ENCODE data around the gene ITGA7. TPM values are rescaled to one million over a fixed set of nuclear protein-coding genes. Genes with fewer than 3 reads are reported as not detected.

Gene ITGA7
- total RNA-seq, 1 experiment from 2014 or later, result 96.2 TPM

GRCh38 chr12:55642267-55642666 lies 65.4 kb downstream of the ITGA7 start:
- ChIA-PET CTCF (no interaction called here), POLR2A (no interaction called here)
- DNase-seq (ENCODE audit: low spot score) (no peak), ATAC-seq (no peak)
- peaks cover 8% of the 10 kb centered on the region for H3K9me3 Mint-ChIP-seq
- H3K27ac Mint-ChIP-seq, result no peak overlapping the region
- H3K4me3 Mint-ChIP-seq, result no peak overlapping the region
- H3K36me3 Mint-ChIP-seq, result peaks cover 4% of the 10 kb centered on the region; the same call in 1 of the 2 replicates
- H3K4me1 Mint-ChIP-seq, result peaks cover 12% of the 10 kb centered on the region
- H3K27me3 Mint-ChIP-seq (ENCODE audit: low read depth), result peaks cover 12% of the 10 kb centered on the region
- no peak for TF ChIP-seq ZNF232 (CRISPR knock-in tag; IDR thresholded peaks at IDR 0.05)
- TF ChIP-seq TEAD1 (CRISPR knock-in tag; IDR thresholded peaks at IDR 0.05), result no peak
- no peak for TF ChIP-seq PRRX2 (CRISPR knock-in tag; IDR thresholded peaks at IDR 0.05)
- no peak for TF ChIP-seq NR1H2 (CRISPR knock-in tag; IDR thresholded peaks at IDR 0.05)
- no peak for TF ChIP-seq KAT7 (CRISPR knock-in tag; IDR thresholded peaks at IDR 0.05; ENCODE audit: borderline replicate concordance)
- no peak for TF ChIP-seq SOX15 (CRISPR knock-in tag; IDR thresholded peaks at IDR 0.05)
- no peak for TF ChIP-seq NR3C1 (CRISPR knock-in tag; conservative IDR thresholded peaks at IDR 0.05; ENCODE audit: low read depth)
- TF ChIP-seq ZNF281 (CRISPR knock-in tag; IDR thresholded peaks at IDR 0.05), result no peak
- no peak for TF ChIP-seq TCF7 (CRISPR knock-in tag; IDR thresholded peaks at IDR 0.05; ENCODE audit: low read depth)
- no peak for TF ChIP-seq ERG (CRISPR knock-in tag; IDR thresholded peaks at IDR 0.05)
- no peak for TF ChIP-seq ZNF138 (CRISPR knock-in tag; conservative IDR thresholded peaks at IDR 0.05)
- TF ChIP-seq EMX1 (CRISPR knock-in tag; IDR thresholded peaks at IDR 0.05), result no peak
- no peak for TF ChIP-seq ZSCAN18 (CRISPR knock-in tag; IDR thresholded peaks at IDR 0.05)
- TF ChIP-seq ZBTB43 (CRISPR knock-in tag; IDR thresholded peaks at IDR 0.05), result no peak
- no peak for TF ChIP-seq FOXJ3 (CRISPR knock-in tag; IDR thresholded peaks at IDR 0.05; ENCODE audit: borderline replicate concordance)
- TF ChIP-seq ATF3 (CRISPR knock-in tag; conservative IDR thresholded peaks at IDR 0.05), result no peak
- TF ChIP-seq ZMAT4 (CRISPR knock-in tag; IDR thresholded peaks at IDR 0.05), result no peak
- no peak for TF ChIP-seq ARID4B (CRISPR knock-in tag; IDR thresholded peaks at IDR 0.05; ENCODE audit: borderline replicate concordance)
- no peak for TF ChIP-seq ZNF425 (CRISPR knock-in tag; conservative IDR thresholded peaks at IDR 0.05)
